HG03354 (cell line): ENCODE data around the gene COL6A1.

Experiments
- ATAC-seq: cut with Tn5 transposase; IDR thresholded peaks from one replicate; pipeline ENCODE4 v1.9.1; 2021; ENCODE audit warnings: mild to moderate bottlenecking; ENCODE audit not compliant: unreplicated experiment, poor library complexity, severe bottlenecking

Gene COL6A1

DNA sequence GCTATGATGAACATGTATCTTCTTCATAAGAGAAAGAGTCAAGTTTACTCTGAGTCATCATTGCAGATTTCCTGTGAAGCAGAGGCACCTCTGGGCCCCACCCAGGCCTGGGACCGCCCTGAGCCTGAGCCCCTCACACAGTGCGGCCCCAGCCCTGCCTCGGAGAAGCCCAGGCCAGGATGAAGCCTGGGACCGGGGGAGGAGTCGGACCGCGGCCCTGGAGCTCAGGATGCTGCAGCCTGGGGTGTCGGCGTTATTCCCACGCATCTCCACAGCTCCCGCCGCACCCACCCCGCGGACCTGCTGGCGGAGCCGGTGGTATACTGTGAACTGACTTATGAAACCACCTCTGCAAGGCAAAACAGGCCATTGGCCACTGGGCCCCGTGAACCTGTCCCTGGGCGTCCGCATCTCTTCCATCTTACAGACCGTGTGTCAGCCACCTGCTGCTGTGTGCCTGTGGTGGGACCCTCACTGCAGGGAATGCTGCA is 2.4 kb upstream of the COL6A1 start:
- ATAC-seq, result no peak

DNA sequence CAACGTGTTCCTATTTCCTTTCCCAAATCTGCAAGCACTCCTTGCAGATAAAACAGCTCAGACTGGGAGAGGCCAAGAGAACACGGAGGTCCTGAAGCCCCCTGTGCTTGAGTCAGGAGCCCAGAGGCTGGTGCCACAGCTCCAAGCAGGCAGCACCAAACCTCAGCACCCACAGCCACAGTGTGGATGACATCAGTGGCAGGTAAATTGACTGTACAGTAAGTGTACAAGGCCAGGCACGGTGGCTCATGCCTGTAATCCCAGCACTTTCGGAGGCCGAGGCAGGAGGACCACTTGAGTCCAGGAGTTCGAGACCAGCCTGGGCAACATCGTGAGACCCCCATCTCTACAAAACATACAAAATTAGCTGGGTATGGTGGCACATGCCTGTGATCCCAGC is 1.9 kb upstream of the COL6A1 start:
- no peak for ATAC-seq

GRCh38 chr21:45980271-45980670 is 1.3 kb upstream of the COL6A1 start:
- ATAC-seq, result no peak

DNA sequence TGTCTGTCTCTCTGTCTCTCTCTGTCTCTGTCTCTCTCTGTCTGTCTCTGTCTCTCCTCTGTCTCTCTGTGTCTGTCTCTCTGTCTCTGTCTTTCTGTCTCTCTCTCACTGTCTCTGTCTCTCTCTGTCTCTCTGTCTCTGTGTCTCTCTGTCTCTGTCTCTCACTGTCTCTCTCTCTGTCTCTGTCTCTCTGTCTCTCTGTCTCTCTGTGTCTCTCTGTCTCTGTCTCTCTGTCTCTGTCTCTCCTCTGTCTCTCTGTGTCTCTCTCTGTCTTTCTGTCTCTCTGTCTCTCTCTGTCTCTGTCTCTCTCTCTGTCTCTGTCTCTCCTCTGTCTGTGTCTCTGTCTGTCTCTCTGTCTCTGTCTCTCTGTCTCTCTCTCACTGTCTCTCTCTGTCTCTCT is 873 bp upstream of the COL6A1 start:
- ATAC-seq, result no peak

GRCh38 chr21:45982092-45982757 is 655 bp downstream of the COL6A1 start:
- no peak for ATAC-seq

DNA sequence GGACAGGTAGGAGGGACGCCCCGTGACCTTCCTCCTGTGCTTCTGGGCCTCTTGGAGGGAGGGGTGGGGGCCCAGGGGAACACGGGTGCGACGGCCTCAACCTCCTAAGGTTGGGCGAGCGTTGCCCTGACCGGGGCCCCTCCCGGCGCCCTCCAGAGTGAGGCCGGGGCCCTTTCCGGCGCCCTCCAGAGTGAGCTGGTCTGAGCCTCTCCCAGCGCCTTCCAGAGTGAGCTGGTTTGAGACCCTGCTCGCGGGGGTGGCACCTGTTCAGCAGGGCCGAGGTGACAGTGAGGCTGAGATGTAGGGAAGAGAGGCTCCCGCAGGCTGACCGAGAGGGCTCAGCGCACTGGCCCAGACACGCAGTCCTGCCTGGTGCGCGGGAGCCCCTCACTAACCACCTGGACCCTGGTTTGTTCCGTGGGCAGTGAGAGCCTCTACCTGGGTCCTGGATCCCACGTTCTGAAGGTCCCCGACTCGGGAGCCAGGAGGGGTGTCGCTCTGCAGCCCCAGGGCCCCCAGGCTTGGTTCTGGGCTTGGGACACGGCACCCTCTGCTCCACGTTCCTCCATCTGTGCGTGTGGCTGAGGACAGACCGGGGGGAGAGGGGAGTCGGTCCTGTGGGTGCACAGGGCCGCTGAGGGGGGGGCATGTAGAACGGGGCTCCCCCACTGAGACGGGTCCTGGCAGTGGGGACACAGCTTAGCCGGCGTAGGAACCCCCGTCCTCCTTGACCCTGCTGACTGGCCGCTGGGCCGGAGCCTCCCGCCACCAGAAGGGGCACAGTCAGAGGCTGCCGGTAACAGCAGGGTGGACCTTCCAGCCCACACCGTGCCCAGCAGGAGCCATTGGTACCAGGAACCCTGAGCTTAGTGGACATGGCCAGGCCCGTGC is 1.4 kb downstream of the COL6A1 start:
- no peak for ATAC-seq

DNA sequence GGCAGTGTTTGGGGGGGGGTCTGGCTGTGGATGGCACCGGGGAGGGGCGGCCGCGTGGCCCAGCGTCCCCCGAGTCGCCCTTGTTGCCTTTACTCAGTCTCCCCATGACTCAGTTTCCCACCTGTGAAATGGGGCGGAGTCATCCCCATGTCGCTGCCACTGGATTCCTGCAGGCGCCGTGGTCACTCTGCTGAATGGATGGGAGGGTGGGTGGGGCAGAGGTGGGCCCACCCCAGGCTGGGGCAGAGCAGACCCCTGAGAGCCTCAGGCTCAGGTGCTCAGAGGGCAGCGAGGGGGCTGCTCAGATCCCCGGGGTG is 2.0 kb downstream of the COL6A1 start:
- no peak for ATAC-seq

- no peak for ATAC-seq
Observed at GRCh38 chr21:45983981-45984551, 2.5 kb downstream of the COL6A1 start.

DNA sequence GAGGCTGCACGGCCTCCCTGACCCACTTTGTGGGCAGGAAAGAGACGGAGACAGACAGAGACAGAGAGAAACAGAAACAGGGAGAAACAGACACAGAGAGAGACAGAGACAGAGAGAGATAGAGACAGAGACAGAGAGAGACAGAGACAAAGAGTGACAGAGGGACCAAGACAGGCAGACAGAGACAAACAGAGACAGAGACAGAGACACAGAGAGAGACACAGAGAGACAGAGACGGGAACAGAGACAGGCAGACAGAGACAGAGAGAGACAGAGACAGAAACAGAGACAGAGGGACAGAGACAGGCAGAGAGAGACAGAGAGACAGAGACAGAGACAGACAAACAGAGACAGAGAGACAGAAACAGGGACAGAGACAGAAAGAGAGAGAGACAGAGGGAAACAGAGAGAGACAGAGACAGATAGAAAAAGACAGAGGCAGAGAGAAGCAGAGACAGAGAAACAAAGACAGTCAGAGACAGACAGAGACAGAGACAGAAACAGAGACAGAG is 3.1 kb downstream of the COL6A1 start:
- ATAC-seq, result no peak

- ATAC-seq, result no peak
Observed at GRCh38 chr21:45985471-45986315, 4.1 kb downstream of the COL6A1 start.

DNA sequence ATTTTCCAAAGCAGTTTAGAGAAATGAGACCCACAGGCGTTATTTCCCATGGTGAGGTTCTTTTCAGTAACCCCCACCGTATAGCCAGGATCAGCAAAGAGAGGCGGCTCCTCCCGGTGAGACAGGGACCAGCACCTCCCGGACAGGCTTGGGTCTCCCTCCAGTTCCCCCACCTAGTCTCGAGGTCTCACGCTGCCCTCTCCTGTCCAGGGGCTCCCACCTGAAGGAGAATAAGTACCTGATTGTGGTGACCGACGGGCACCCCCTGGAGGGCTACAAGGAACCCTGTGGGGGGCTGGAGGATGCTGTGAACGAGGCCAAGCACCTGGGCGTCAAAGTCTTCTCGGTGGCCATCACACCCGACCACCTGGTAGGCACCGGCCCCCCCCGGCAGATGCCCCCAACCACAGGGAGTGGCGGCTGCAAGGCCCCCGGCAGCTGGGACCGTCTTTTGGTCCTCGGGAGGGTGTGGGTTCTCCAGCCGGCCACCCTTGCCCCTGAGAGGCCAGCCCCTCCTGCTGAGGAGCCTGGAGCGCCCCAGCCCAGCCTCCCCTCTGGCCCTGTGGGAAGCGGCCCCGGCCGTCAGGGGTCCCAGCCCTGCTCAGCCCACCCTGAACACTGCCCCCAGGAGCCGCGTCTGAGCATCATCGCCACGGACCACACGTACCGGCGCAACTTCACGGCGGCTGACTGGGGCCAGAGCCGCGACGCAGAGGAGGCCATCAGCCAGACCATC is 4.9 kb downstream of the COL6A1 start:
- no peak for ATAC-seq

- ATAC-seq, result no peak
Observed at GRCh38 chr21:45987121-45987711, 5.6 kb downstream of the COL6A1 start.

DNA sequence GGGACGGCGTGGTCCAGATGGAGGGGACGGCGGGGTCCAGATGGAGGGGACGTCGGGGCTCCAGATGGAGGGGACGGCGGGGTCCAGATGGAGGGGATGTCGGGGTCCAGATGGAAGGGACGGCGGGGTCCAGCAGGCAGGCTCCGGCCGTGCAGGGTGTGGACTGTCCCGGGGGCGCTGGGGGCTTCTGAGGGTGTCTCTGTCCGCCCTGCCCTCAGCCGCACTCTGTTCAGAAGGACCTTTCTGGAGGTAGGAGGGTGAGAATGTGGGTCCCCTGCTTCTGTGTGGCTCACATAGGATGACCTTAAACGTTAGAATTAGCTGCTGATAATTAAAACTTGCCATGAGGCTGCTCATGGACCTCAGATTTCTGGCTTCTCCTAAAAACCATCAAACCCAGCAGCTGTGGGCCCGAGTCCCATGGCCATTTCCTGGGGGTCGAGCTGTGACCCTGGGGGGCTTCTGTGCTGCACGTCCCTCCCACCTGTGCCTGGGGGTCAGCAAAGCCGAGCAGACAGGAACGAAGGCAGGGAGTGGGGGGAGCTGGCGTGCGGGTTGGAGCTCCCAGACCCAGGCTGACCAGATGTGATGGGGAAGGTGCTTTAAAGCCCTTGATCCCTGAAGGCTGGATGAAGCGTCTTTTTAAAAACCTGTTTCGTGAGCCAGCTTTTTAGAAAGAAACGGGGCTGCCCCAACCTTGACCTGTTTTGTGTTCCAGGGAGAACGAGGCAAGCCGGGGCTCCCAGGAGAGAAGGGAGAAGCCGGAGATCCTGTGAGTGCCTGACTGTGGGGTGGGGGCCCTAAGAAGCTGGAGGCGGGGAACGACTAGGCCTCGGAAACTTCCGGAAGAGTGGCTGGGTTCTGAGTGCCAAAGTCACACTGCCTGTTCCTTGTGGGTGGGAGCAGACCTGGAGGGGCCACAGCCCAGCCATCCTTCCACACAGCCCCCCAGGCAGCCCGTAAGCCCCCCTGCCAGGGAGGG is 7.1 kb downstream of the COL6A1 start:
- ATAC-seq, result no peak

GRCh38 chr21:45989355-45990048 is 7.9 kb downstream of the COL6A1 start:
- no peak for ATAC-seq

GRCh38 chr21:45990049-45990711 is 8.6 kb downstream of the COL6A1 start:
- ATAC-seq, result no peak

DNA sequence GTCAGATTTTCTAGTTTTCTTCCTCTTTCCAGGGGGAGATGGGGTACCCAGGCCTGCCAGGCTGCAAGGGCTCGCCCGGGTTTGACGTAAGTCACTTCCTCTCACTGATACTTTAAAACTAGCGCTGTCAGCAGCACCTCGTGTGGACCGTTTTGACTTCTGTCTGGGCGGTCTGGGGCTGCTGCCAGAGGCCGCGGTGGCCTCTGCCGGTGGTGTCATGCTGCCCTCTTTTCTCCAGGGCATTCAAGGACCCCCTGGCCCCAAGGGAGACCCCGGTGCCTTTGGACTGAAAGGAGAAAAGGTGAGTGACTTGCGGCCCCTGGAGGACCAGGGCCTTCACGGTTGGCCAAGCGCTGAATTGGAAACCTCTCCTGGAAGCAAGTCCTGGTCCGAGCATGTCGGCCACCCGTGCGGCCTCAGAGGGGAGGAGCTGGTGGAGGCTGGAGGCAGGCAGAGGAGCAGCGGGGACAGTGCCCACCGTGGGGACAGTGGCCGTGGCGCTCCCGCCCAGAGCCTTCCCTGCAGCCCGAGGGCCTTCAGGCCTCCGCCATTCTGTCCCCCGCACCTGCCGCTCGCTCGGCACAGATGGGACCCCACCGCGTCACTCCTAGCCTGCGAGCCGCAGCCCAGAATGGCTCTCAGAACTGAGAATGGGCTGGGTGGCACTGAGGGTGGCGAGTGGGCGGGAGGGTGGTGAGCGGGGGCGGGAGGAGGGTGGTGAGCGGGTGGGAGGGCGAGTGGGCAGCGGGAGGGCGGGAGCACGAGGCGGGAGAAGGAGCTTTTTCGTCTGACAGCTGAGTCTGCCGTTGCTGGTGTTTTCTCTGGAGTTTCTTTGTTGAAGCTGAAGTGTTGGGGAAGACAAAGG is 9.4 kb downstream of the COL6A1 start:
- no peak for ATAC-seq
